ENCODE measurements around the gene KCNN1.

DNA sequence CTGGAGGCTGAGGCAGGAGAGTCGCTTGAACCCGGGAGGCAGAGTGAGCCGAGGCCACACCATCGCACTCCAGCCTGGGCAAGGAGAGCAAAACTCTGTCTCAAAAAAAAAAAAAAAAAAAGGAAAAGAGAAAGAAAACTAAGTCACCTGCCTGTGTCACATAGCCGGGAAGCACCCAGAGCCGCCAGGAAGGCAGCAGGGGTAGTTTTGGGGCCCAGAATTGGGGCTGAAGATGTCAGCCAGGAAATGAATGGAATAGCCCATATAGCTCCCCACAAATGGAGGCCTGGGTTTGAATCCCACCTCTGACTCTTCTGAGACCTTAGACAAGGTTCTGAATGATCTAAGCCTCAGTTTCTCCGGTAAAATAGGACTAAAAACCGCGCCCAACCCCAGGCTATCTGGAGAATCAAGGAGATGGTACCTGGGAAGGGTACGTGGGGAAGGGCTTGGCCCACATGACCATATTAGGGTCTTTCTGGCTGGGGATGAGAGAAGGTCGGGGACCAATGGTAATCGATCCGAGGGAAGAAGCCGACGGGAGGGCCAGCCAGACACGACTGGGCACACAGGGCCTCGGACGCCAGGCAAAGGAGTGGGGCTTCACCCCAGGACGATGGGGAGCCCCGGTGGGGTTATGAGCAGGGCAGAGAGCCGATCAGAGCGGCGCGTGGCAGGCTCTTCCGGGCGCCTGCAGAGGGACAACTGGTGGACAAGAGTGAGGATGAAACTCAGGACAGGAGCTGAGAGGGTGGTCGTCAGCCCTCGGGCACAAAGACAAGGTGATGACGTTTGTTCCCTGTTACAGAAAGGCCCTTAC lies 19.7 kb upstream of the KCNN1 start:
- TF ChIP-seq NCOR1 (IDR thresholded peaks at IDR 0.05) = no peak
- no peak for TF ChIP-seq YY1 (IDR thresholded peaks at IDR 0.05; ENCODE audit: borderline replicate concordance in 1 of 3, control insufficient read depth in 1 of 3, extremely low read depth in 1 of 3, insufficient read depth in 3 of 3, insufficient read length in 1 of 3, insufficient replicate concordance in 2 of 3, low read depth in 1 of 3, low read length in 2 of 3)
- TF ChIP-seq POLR2A (conservative IDR thresholded peaks at IDR 0.05) = no peak
- TF ChIP-seq, protein P1, sequence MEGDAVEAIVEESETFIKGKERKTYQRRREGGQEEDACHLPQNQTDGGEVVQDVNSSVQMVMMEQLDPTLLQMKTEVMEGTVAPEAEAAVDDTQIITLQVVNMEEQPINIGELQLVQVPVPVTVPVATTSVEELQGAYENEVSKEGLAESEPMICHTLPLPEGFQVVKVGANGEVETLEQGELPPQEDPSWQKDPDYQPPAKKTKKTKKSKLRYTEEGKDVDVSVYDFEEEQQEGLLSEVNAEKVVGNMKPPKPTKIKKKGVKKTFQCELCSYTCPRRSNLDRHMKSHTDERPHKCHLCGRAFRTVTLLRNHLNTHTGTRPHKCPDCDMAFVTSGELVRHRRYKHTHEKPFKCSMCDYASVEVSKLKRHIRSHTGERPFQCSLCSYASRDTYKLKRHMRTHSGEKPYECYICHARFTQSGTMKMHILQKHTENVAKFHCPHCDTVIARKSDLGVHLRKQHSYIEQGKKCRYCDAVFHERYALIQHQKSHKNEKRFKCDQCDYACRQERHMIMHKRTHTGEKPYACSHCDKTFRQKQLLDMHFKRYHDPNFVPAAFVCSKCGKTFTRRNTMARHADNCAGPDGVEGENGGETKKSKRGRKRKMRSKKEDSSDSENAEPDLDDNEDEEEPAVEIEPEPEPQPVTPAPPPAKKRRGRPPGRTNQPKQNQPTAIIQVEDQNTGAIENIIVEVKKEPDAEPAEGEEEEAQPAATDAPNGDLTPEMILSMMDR (IDR thresholded peaks at IDR 0.05 in 2 of 3, conservative IDR thresholded peaks at IDR 0.05 in 1 of 3; ENCODE audit: insufficient read depth in 2 of 3, low read depth in 1 of 3, low read length in 3 of 3) = no peak
- TF ChIP-seq, protein P2, sequence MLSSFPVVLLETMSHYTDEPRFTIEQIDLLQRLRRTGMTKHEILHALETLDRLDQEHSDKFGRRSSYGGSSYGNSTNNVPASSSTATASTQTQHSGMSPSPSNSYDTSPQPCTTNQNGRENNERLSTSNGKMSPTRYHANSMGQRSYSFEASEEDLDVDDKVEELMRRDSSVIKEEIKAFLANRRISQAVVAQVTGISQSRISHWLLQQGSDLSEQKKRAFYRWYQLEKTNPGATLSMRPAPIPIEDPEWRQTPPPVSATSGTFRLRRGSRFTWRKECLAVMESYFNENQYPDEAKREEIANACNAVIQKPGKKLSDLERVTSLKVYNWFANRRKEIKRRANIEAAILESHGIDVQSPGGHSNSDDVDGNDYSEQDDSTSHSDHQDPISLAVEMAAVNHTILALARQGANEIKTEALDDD (IDR thresholded peaks at IDR 0.05) = no peak
- TF ChIP-seq SAFB2 (IDR thresholded peaks at IDR 0.05; ENCODE audit: borderline replicate concordance, low read depth, low read length, severe bottlenecking) = no peak
- TF ChIP-seq, protein P3, sequence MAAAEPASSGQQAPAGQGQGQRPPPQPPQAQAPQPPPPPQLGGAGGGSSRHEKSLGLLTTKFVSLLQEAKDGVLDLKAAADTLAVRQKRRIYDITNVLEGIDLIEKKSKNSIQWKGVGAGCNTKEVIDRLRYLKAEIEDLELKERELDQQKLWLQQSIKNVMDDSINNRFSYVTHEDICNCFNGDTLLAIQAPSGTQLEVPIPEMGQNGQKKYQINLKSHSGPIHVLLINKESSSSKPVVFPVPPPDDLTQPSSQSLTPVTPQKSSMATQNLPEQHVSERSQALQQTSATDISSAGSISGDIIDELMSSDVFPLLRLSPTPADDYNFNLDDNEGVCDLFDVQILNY (CRISPR knock-in tag; IDR thresholded peaks at IDR 0.05) = no peak; the same call in 1 of the 2 replicates
- no peak for TF ChIP-seq MXI1 (IDR thresholded peaks at IDR 0.05; ENCODE audit: low read depth, low read length)
- no peak for TF ChIP-seq RCOR1 (IDR thresholded peaks at IDR 0.05; ENCODE audit: borderline replicate concordance in 1 of 2, low read depth in 2 of 2, low read length in 2 of 2)
- TF ChIP-seq HDAC1 (IDR thresholded peaks at IDR 0.05) = no peak
- no peak for TF ChIP-seq HDAC2 (IDR thresholded peaks at IDR 0.05)

All from K562 (cell line).